HG03097 (cell line): ENCODE data around the gene ASPG.

Experiments
- ATAC-seq: cut with Tn5 transposase; IDR thresholded peaks from one replicate; pipeline ENCODE4 v1.9.1; 2021; ENCODE audit not compliant: unreplicated experiment, low FRiP score

The ASPG gene

GRCh38 chr14:104134061-104134965, 48.8 kb downstream of the ASPG start:
- no peak for ATAC-seq

GRCh38 chr14:104135121-104135903, 49.8 kb downstream of the ASPG start:
- ATAC-seq: no peak

- no peak for ATAC-seq
Observed at GRCh38 chr14:104135904-104136471, 50.5 kb downstream of the ASPG start.

- no peak for ATAC-seq
Observed at GRCh38 chr14:104136472-104137296, 51.2 kb downstream of the ASPG start.

- ATAC-seq: no peak
Observed at GRCh38 chr14:104137297-104138097, 52.0 kb downstream of the ASPG start.

- ATAC-seq: no peak
Observed at GRCh38 chr14:104138098-104138717, 52.7 kb downstream of the ASPG start, which contains the start of gene KIF26A. KIF26A (plus strand) TSS chr14:104138587; CDS start chr14:104138723, 136 bp downstream.

GRCh38 chr14:104138718-104139459, 53.4 kb downstream of the ASPG start:
- no peak for ATAC-seq

- ATAC-seq: no peak
Observed at GRCh38 chr14:104139460-104140212, 54.1 kb downstream of the ASPG start.

GRCh38 chr14:104140213-104140462, 54.6 kb downstream of the ASPG start:
- ATAC-seq: no peak

GRCh38 chr14:104140463-104141331, 55.2 kb downstream of the ASPG start:
- ATAC-seq: no peak

GRCh38 chr14:104141621-104142091, 56.2 kb downstream of the ASPG start:
- ATAC-seq: no peak

- ATAC-seq: no peak
Observed at GRCh38 chr14:104142136-104142945, 56.8 kb downstream of the ASPG start.

- ATAC-seq: no peak
Observed at GRCh38 chr14:104142946-104143470, 57.5 kb downstream of the ASPG start.

- no peak for ATAC-seq
Observed at GRCh38 chr14:104143521-104144452, 58.3 kb downstream of the ASPG start.

- no peak for ATAC-seq
Observed at GRCh38 chr14:104144453-104144790, 58.9 kb downstream of the ASPG start.
